Transverse colon (tissue), 4 donors: Measurements from ENCODE around the gene IMMP2L.

ENCODE experiments used
- CTCF ChIP-seq, 5 experiments: fragments of 200-600 bp in 3 of 5; fragments of 450-650 bp in 2 of 5; sonication (generic) in 3 of 5; IDR thresholded peaks; 1 replicate in 2 of 5; 2 replicates in 3 of 5; pipeline ENCODE4 v1.5.1; 2016 to 2017; ENCODE audit warnings: antibody characterized with exemption in 5 of 5, inconsistent platforms in 3 of 5, mild to moderate bottlenecking in 2 of 5, moderate library complexity in 1 of 5
- EP300 ChIP-seq: sonication (generic); formaldehyde crosslinking; IDR thresholded peaks from one replicate; pipeline ENCODE4 v1.6.1; 2017; ENCODE audit warnings: antibody characterized with exemption, low read depth
- POLR2A ChIP-seq: fragments of 450-650 bp; IDR thresholded peaks from one replicate; pipeline ENCODE4 v1.6.1; 2016; ENCODE audit warnings: antibody characterized with exemption, mild to moderate bottlenecking, moderate library complexity
- POLR2AphosphoS5 ChIP-seq, 3 donors: sonication (generic); formaldehyde crosslinking; IDR thresholded peaks; one replicate each; pipeline ENCODE4 v1.6.1; 2016; ENCODE audit warnings: antibody characterized with exemption in 3 of 3

- TF ChIP-seq POLR2AphosphoS5 (IDR thresholded peaks at IDR 0.05) (no peak), CTCF (IDR thresholded peaks at IDR 0.05) (no peak), POLR2A (no peak), EP300 (no peak)
These were observed 402.9 kb downstream of the IMMP2L start for GRCh38 chr7:111159426-111159825.
